Measurements from ENCODE around the gene KCNAB1.

GRCh38 chr3:156317462-156318074, 197.2 kb downstream of the KCNAB1 start:
- TF ChIP-seq POLR2AphosphoS5 (IDR thresholded peaks at IDR 0.05) (no peak), POLR2A (IDR thresholded peaks at IDR 0.05) (no peak), CTCF (IDR thresholded peaks at IDR 0.05) (no peak), EP300 (IDR thresholded peaks at IDR 0.05; ENCODE audit: low read depth) (no peak)

All from transverse colon (tissue), 4 donors.